Measurements from ENCODE around the gene TUBB3.
"Not testable (repeated sequence)": the region's sequence is repeated elsewhere in the genome, so short reads cannot be mapped to it uniquely, and the experiment has no call there.

TUBB3 gene

DNA sequence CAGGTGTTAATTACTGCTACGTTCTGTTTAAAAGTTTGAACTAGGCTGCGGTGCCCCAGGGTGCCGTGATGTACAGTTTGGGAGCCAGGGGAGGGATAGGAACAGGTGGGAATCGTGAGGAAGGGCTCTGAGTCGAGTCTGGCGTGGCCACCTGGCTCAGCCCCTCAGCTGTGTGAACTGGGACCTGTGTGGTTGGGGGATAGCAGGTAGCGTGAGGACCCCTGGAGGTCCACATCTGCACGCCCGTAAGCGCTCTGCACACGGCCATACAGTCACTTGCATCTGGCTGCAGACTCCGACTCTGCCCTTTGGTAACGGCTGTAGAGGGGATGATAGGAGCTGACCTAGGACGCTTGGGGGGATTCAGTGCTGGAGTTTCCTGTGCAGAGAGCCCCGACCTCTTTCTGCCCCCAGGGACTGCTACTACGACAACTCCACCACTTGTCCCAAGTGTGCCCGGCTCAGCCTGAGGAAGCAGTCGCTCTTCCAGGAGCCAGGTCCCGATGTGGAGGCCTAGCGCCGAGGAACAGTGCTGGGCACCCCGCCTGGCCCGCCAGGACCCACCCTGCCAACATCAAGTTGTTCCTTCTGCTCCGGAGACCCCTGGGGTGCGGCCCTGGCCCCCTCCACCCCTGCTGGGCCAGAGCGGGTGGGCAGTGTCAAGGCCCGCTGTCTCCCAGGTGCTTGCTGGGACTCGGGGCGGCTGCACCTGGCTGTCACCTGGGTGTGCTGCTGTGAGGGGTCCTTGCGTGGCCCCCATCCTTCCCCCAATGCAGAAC is 42.5 kb downstream of the TUBB3 start:
- DNase-seq (ENCODE audit: low read depth in 2 of 2): no peak

DNA sequence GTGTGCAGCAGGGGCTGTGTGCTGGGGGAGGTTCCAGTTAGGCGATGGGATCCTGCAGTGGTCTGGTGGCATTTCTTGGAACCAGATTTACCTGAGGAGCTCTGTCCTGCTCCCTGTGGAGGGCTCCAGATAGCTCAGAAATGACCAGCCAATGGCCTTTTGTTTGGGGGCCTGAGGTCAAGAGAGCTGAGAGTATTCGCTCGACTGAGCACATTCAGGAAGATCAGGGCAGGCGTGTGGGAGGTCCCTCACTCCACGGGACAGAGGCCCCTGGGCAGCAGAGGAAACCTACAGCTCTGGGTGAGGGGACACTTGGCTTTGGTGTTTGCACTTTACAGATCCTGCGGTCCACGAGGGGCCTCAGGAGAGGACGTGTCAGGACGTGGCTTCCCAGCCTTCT is 43.6 kb downstream of the TUBB3 start:
- DNase-seq (ENCODE audit: low read depth in 2 of 2): no peak

DNA sequence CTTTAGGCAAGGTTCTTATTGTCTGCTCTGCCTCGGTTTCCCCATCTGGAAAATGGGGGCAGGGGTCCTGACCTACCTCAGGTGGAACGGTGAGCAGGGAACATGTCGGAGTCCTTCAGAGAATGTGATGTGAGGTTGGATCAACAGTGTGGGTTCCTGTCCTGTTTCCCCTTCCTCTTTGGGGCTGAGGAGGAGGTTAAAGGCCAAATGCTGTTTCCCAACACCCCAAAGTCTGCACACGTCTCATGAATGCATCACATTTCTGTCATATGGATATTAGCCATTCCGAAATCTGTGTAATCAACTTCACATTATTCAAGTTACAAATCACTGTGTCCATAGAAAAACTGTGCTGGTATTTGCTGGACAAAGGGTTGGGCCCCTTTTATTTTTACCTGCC is 44.3 kb downstream of the TUBB3 start:
- DNase-seq (ENCODE audit: low read depth in 2 of 2): not testable (repeated sequence)

DNA sequence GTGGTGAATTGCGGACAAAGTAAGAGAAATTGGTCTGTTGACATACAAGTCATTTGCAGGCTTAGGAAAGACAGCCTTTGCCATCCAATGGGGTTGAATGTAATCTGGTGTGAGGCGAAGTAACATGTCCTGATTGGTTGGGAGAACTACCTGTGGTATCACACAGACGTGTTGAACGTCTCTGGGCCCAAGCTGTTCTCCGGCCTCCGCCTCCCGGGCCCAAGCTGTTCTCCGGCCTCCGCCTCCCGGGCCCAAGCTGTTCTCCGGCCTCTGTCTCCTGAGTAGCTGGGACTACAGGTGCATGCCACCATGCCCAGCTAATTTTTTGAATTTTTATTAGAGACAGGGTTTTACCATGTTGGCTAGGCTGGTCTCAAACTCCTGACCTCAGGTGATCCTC is 44.9 kb downstream of the TUBB3 start:
- DNase-seq (ENCODE audit: low read depth in 2 of 2): not testable (repeated sequence)

DNA sequence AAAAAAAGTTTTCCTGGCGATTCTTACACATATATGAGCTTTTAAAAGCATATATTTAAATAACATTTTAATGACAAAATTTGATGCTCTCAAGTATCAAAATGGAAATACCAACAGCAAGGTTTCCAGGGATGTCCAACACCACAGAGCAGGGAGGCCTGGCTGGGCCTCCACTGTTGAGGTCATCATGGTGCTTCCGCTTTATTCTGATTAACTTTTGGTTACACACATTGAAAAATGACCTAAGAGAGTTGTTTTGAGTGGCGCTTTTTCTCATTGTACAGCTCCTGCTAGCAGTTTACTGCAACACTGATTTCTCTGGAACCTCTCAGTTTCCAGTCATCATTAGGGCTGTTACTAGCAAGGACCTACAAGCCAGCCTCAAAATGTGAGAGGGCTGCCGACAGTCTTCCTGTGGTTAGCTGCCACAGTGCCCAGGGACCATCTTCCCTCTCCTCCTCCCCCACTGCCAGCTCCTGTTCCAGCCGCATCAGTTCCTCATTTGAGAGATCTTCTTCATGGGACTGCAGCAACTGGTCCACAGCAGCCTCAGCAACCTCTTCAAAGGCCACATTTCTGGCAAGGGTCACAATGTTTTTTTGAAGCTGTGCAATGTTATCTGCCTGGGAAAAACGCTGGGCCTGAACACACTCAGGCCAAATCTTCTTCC is 46.7 kb downstream of the TUBB3 start:
- no peak for DNase-seq (ENCODE audit: low read depth in 2 of 2)

DNA sequence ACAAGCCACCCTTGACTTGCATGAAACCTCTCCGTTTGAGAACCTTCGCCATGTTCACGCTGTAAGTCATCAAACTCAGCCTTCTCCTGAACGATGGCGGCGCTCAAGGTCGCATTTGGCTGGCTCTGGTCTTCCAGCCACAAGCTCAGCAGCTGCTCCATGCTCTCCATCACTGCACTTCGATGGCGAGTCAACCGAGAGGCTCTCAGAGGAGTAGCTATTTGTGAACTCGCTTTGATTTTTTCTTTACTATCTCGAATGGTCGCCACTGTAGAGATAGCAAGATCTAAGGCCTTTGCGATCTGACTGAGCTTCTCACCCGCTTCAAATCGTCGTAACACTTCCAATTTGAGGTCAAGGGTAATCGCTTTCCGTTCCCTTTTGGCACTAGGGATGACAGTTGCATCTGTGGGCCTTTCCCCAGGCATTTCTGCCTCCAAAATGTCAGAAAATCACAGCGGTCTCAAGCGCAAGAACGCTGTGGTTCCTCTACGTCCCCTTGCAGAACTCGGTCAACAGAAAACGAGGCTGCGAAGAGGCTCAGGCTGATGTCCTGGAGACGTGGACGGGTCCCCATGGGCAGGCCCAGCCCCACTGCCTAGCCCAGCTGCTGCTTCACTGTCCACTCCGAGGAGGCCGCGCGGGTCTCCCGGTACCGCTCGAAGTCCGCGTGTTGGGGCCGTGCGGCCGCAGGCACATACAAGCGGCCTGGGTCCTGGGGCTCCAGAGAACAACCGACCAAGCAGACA is 48.5 kb downstream of the TUBB3 start:
- DNase-seq (ENCODE audit: low read depth in 2 of 2): no peak

DNA sequence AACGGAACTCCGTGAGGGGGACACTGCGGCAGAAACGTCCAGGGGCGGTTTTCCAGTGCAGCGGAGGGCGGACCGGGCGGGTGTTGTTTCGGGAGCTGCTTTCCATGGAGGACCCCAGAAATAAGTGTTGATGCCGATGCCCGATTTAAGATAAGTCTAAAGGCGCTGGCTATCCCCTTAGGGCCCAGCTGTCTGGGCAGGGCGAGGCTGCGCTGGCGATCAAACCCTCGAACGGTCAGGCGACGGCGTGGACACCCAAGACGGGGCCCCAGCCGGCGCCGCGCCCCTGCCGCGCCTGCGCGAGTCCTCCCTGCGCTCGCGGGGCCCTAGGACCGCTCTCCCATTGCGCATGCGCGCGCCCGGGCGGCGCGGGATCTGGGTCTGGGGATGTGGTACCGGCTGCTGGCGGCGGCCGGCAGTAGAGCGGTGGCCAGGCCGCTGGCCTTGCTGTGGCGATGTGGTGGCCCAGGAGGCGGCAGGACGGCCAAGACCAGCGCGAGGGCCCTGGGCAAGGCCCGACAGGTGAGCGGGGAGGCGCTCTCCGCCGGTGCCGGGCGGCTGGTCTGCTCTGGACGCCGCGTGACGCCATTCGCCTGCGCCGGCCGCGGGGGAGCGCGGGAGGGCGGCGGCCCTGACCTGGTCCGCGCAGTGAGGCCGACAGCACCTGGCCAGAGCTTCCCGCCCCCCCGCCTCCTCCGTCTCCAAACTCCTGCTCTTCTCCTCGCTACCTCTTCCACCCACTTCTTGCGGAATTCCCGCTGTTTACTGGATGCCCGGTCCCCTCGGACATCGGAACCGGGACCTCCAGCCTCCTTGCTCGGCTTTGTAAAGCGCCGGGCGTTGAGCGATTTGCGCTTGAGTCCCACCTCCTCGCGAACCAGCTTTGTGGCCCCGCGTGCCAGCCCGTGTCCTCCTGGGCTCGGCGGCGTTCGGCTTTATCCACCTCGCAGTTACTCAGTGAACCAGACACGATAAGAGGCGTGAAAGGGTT is 49.4 kb downstream of the TUBB3 start:
- DNase-seq (ENCODE audit: low read depth in 2 of 2): peak; percentile 86 to 87

DNA sequence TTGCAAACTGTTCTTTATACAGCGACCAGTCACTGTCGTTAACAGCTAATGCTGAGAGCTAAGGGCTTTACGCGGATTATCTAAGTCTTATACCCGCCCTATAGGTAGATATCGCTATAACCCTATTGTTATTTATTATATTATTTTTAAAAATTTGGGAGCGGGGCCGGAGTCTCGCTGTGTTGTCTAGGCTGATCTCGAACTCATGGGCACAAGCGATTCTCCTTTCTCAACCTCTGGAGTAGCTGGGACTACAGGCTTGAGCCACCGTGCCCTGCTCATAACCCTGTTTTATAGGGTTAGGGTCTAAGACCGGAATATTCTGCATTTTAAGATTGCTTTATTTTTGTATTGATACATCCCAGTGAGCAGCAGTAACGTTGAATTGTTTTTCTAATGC is 50.1 kb downstream of the TUBB3 start:
- no peak for DNase-seq (ENCODE audit: low read depth in 2 of 2)

DNA sequence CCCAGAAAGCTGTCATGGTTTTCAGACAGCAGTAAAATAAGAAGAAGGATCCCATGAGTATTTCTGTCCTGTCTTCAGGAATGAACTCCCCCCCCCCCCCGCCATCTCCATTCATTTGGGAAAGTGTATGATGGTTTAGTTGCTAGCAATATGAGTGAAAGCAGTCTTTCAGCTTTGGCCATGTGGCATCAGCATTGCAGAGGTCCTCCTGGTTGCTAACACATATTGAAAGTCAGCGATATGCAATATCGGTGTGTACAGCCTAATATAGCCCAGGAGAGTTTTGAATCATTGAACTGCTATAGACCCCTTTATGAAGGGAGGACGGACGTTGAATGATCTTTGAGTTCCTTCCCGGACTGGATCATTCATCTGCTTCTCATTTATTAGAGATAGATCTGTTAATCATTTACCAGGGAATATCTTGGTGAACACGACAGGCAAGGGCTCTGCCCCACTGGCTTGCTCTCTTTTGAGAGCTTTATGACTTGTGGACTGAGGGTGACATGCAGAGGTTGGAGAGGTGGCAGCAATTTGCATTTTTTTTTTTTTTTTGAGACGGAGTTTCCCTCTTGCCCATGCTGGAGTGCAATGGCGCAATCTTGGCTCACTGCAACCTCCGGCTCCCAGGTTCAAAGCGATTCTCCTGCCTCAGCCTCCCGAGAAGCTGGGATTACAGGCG is 50.7 kb downstream of the TUBB3 start:
- no peak for DNase-seq (ENCODE audit: low read depth in 2 of 2)

DNA sequence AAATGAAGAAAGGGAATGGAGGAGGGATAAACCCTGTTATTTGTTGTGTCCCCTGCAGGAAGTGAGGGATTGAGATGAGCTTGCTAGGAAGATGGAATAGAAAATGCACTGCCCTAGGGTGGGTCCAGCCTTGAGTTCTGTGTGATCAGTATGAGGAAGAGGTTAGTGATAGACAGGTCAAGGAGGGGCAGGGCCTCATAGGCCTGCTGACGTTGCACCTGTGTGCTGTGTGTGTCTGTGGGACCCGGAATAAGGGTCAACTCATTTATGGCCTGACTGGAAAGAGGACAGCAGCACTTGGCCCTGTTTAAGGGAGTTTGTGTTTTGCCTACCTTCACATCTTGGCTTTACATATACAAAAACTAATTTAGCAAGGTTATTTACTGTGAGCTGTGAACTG is 51.7 kb downstream of the TUBB3 start:
- no peak for DNase-seq (ENCODE audit: low read depth in 2 of 2)

DNA sequence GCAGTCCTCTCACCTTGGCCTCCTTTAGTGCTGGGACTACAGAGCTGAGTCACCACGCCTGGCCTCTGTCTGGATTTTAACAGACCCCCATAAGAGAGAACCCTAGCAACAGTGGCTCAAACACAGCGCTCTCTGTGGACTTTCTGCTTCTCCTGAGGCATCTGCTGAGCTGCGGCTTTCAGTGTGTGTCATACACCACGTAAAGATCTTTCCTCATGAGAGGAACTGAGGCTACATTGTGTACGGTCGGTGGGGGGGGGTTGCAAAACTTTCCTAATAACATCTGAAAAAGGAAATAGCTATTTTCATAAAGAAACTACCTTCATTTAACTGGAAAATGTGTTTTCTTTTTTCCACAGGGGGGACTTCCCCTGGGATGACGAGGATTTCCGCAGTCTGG is 58.3 kb downstream of the TUBB3 start:
- peak in 1 of 2 donors; percentile 12 for DNase-seq (ENCODE audit: low read depth in 2 of 2)

DNA sequence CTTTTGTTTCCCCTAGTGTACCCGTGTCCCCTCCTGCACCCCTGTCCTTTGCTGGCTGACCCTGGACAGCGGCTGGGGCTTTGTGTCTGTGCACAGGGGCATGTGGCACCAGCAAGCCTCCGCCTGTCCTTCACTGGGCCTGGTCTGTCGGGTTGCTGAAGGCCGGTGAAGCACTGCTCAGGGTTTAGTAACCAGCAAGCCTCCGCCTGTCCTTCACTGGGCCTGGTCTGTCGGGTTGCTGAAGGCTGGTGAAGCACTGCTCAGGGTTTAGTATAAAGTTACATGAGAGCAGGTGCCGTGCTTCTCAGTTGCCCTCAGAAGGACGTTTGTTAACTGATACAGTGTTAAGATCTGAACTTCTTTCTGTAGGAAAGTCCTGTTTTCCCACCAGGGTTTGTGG is 59.2 kb downstream of the TUBB3 start:
- DNase-seq (ENCODE audit: low read depth in 2 of 2): no peak

DNA sequence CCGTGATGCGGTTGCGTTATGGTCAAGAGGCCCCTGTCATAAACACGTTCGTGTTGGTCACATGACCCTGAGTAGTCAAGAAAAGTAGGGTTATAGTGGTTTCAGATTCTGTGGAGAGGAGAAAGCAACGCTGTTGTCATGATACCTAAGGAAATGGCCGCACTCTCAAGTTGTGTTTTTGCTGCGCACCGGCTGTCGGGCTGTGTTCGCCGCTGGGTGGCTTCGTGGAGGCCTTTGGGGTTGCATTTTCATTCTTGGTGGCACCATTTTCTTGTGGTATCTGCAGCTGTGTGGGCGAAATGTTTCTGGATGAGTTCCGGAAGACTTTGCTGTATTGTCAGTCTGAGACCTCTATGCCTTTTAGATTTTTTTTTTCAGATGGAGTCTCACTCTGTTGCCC is 60.4 kb downstream of the TUBB3 start:
- peak in 1 of 2 donors; percentile 16 for DNase-seq (ENCODE audit: low read depth in 2 of 2)

DNA sequence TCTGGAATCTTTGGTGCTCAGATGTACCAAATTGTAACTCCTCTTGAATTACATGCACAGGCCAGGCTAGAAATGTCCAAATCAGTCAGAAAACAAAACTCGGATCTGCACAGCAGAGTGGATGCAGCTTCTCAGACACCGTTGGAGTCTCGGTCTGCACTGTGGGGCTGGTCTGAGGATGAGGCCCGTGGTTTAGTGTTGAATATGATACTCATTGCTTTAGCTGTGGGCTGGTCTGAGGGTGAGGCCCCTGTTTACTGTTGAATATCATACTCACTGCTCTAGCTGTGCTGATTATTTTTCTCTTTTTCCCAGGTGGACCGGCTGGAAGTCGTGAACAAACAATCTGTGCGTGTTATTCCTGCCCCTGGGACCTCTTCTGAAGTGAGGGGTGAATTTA is 61.1 kb downstream of the TUBB3 start:
- DNase-seq (ENCODE audit: low read depth in 2 of 2): no peak

DNA sequence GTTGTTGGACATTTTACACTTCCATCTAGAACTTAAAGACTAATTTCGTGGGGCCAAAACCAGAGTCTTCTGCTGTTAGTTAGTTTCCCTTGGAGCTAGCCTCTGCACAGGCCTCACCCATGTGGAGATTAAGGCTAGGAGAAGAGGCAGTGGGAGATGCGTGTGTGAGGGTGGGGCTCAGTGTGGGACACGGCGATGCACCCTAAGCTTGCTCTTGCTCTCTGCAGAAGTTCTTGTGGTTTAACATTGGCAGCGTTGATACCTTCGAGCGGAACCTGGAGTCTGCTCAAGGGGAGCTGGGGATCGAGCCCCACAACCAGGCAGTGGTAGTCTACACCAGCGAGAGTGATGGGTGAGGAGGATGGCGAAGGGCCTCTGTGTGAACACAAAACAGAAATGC is 62.1 kb downstream of the TUBB3 start:
- no peak for DNase-seq (ENCODE audit: low read depth in 2 of 2)

Data from stimulated activated CD8-positive, alpha-beta memory T cell treated with anti-CD3 and anti-CD28 coated beads, Interleukin-15, amount 100 ng/mL, for 48 hours (primary cell).